Karpas-422 (cell line): ENCODE data around the gene BRPF1. TPM values are rescaled to one million over a fixed set of nuclear protein-coding genes. Genes with fewer than 3 reads are reported as not detected.

Source experiments
- DNase-seq: peaks from one replicate; pipeline ENCODE4 v3.0.0-alpha.2; 2015
- H2AFZ ChIP-seq: fragments of 200-600 bp; sonication (generic); 2 replicates; pipeline ENCODE4 v1.6.1; 2014; ENCODE audit warnings: antibody characterized with exemption, low read length, mixed read lengths
- H3K27ac ChIP-seq: fragments of 200-600 bp; sonication (generic); 2 replicates; pipeline ENCODE4 v1.5.1; 2014; ENCODE audit warnings: mild to moderate bottlenecking, low read length, moderate library complexity
- H3K27me3 ChIP-seq: fragments of 200-600 bp; sonication (generic); 2 replicates; pipeline ENCODE4 v1.6.1; 2014; ENCODE audit warnings: low read length, mixed read lengths
- H3K36me3 ChIP-seq: fragments of 200-600 bp; sonication (generic); 2 replicates; pipeline ENCODE4 v1.6.1; 2014; ENCODE audit warnings: low read length, mixed read lengths; ENCODE audit not compliant: insufficient read depth
- H3K4me1 ChIP-seq: fragments of 200-600 bp; sonication (generic); 2 replicates; pipeline ENCODE4 v1.6.1; 2014; ENCODE audit warnings: mild to moderate bottlenecking, low read length, mixed read lengths
- H3K4me2 ChIP-seq: fragments of 200-600 bp; sonication (generic); 2 replicates; pipeline ENCODE4 v1.6.1; 2014; ENCODE audit warnings: low read length, low read depth, mild to moderate bottlenecking; ENCODE audit not compliant: poor library complexity, severe bottlenecking
- H3K4me3 ChIP-seq: fragments of 200-600 bp; sonication (generic); 2 replicates; pipeline ENCODE4 v1.5.1; 2014; ENCODE audit warnings: mild to moderate bottlenecking, antibody characterized with exemption, low read length, mixed read lengths
- H3K79me2 ChIP-seq: fragments of 200-600 bp; sonication (generic); 2 replicates; pipeline ENCODE4 v1.6.1; 2014; ENCODE audit warnings: mild to moderate bottlenecking, low read length, mixed read lengths
- H3K9ac ChIP-seq: fragments of 200-600 bp; sonication (generic); 2 replicates; pipeline ENCODE4 v1.6.0; 2014; ENCODE audit warnings: low read length
- H3K9me2 ChIP-seq: fragments of 200-600 bp; sonication (generic), shearing (Covaris generic); replicated peaks from 2 replicates; pipeline ENCODE4 v1.6.0; 2014; ENCODE audit warnings: mild to moderate bottlenecking, low read length, moderate library complexity; ENCODE audit not compliant: insufficient read depth
- H3K9me3 ChIP-seq: fragments of 300-700, 200-600 bp; sonication (generic); 2 replicates; pipeline ENCODE4 v1.6.1; 2014; ENCODE audit warnings: low read length, mixed read lengths
- H4K20me1 ChIP-seq: fragments of 200-600 bp; sonication (generic); 2 replicates; pipeline ENCODE4 v1.6.1; 2014; ENCODE audit warnings: mild to moderate bottlenecking, antibody characterized with exemption, low read length, low read depth; ENCODE audit not compliant: insufficient read depth
- total RNA-seq: library from RNA; depleted of rRNA; stranded (reverse); fragments of >200 nt; shearing (Covaris generic); gene quantifications from 2 replicates; pipeline ENCODE4 v1.2.3, GENCODE V29; 2014; ENCODE audit warnings: low replicate concordance

Gene BRPF1
- total RNA-seq, 1 experiment from 2014 or later = 14.5 TPM

- no peaks in the 10 kb centered on the region for H3K27me3 ChIP-seq
- peak overlapping the region; percentile 95 for H3K4me2 ChIP-seq
- H3K9ac ChIP-seq = peak overlapping the region; percentile 57
- no peaks in the 10 kb centered on the region for H3K9me3 ChIP-seq
- peaks cover 27% of the 10 kb centered on the region for H3K4me1 ChIP-seq
- H3K27ac ChIP-seq = no peak overlapping the region
- H3K36me3 ChIP-seq = peaks cover 12% of the 10 kb centered on the region; the same call in 1 of the 2 replicates
- peaks cover 13% of the 10 kb centered on the region for H4K20me1 ChIP-seq
- no peaks in the 10 kb centered on the region for H3K9me2 ChIP-seq
- H2AFZ ChIP-seq = peak overlapping the region; percentile 94
- peak overlapping the region; percentile 96 for H3K4me3 ChIP-seq
- peaks cover 40% of the 10 kb centered on the region for H3K79me2 ChIP-seq
- DNase-seq = peak; percentile 52
These were observed 804 bp upstream of the BRPF1 start for GRCh38 chr3:9730657-9731205.

- H3K27ac ChIP-seq = peak overlapping the region; percentile 74
- peak overlapping the region; percentile 96 for H3K4me3 ChIP-seq
- H3K79me2 ChIP-seq = peaks cover 51% of the 10 kb centered on the region
- peaks cover 13% of the 10 kb centered on the region for H4K20me1 ChIP-seq
- peaks cover 18% of the 10 kb centered on the region for H3K4me1 ChIP-seq
- peak overlapping the region; percentile 95 for H3K4me2 ChIP-seq
- H2AFZ ChIP-seq = no peak overlapping the region
- H3K27me3 ChIP-seq = no peaks in the 10 kb centered on the region
- no peaks in the 10 kb centered on the region for H3K9me2 ChIP-seq
- DNase-seq = peak; percentile 79
- peaks cover 21% of the 10 kb centered on the region; the same call in 1 of the 2 replicates for H3K36me3 ChIP-seq
- no peaks in the 10 kb centered on the region for H3K9me3 ChIP-seq
- H3K9ac ChIP-seq = peak overlapping the region; percentile 95
These were observed 675 bp downstream of the BRPF1 start for GRCh38 chr3:9732080-9732739.

GRCh38 chr3:9732740-9733115, 1.2 kb downstream of the BRPF1 start:
- Histone ChIP-seq H3K4me2 (peak overlapping the region; percentile 95), H4K20me1 (peaks cover 13% of the 10 kb centered on the region), H3K36me3 (peaks cover 23% of the 10 kb centered on the region; the same call in 1 of the 2 replicates), H3K27me3 (no peaks in the 10 kb centered on the region), H3K27ac (peak overlapping the region; percentile 74; the same call in 1 of the 2 replicates), H3K9ac (peak overlapping the region; percentile 95), H2AFZ (no peak overlapping the region), H3K4me1 (peaks cover 18% of the 10 kb centered on the region), H3K9me3 (no peaks in the 10 kb centered on the region), H3K4me3 (peak overlapping the region; percentile 96), H3K79me2 (peaks cover 54% of the 10 kb centered on the region), H3K9me2 (no peaks in the 10 kb centered on the region)
- DNase-seq = no peak

DNA sequence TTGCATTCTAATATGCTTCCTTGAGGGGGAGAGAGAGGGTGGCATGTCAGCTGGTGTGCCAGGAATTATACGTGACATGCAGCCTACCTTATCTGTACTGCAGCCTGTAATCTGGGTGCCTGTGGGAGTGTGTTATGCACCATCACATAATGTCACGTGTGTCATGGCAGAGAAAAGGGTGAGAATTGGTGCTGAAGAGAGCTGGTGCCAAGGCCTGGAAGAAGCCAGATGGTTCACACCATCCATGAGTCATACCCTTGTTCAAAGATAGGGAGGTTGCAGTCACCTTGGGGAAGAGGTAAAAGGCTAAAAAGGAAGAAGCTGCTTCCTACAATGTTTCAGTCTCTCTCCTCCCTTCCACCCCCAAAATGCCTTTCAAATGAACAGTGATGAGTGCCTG, 5.3 kb downstream of the BRPF1 start:
- no peak overlapping the region for H2AFZ ChIP-seq
- H3K4me1 ChIP-seq = peaks cover 11% of the 10 kb centered on the region
- peaks cover 45% of the 10 kb centered on the region; the same call in 1 of the 2 replicates for H3K36me3 ChIP-seq
- H3K9ac ChIP-seq = no peak overlapping the region
- no peaks in the 10 kb centered on the region for H3K9me2 ChIP-seq
- peaks cover 55% of the 10 kb centered on the region for H3K79me2 ChIP-seq
- no peak overlapping the region for H3K27ac ChIP-seq
- no peaks in the 10 kb centered on the region for H3K9me3 ChIP-seq
- DNase-seq = no peak
- H3K4me2 ChIP-seq = no peak overlapping the region
- no peak overlapping the region for H3K4me3 ChIP-seq
- H4K20me1 ChIP-seq = peaks cover 13% of the 10 kb centered on the region
- H3K27me3 ChIP-seq = no peaks in the 10 kb centered on the region

- no peak for DNase-seq
These were observed 7.6 kb downstream of the BRPF1 start for GRCh38 chr3:9739181-9739580.

DNA sequence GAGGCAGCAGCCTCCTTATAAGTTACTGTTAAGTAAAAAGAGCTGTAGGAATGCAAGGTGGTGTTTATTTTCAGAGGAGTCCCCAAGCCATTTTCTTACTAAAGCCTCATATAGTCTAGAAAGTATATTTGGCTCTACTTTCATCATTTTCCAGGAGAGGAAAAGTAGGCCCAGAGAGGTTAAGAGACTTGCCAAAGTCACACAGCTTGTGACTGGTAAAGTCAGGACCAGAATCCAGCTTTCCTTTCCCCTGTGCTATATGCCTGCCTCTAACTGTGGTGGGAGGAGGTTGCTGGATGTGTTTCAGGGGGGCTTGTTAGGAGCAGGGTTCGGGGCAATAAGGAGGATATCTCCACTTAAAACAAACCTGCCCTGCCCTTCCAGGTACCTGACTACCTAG, 11.0 kb downstream of the BRPF1 start:
- Histone ChIP-seq H3K4me1 (no peaks in the 10 kb centered on the region), H3K27ac (no peak overlapping the region), H2AFZ (no peak overlapping the region), H3K9me2 (no peaks in the 10 kb centered on the region), H3K27me3 (no peaks in the 10 kb centered on the region), H3K9me3 (no peaks in the 10 kb centered on the region), H3K4me2 (no peak overlapping the region), H3K9ac (no peak overlapping the region), H3K36me3 (peaks cover 55% of the 10 kb centered on the region; the same call in 1 of the 2 replicates), H3K79me2 (0 out of 2 replicates have a peak, but pooled peaks cover 4% of the 10 kb centered on the region), H4K20me1 (no peaks in the 10 kb centered on the region), H3K4me3 (no peak overlapping the region)
- no peak for DNase-seq

More at GRCh38 chr3:9739181-9739580, 7.6 kb downstream of the BRPF1 start:
- H3K9ac ChIP-seq = no peak overlapping the region
- H3K4me1 ChIP-seq = no peaks in the 10 kb centered on the region
- H3K36me3 ChIP-seq = peaks cover 57% of the 10 kb centered on the region; the same call in 1 of the 2 replicates
- H3K27me3 ChIP-seq = no peaks in the 10 kb centered on the region
- no peak overlapping the region for H2AFZ ChIP-seq
- H3K27ac ChIP-seq = no peak overlapping the region
- H3K4me2 ChIP-seq = no peak overlapping the region
- H3K4me3 ChIP-seq = no peak overlapping the region
- peaks cover 32% of the 10 kb centered on the region for H3K79me2 ChIP-seq
- H3K9me3 ChIP-seq = no peaks in the 10 kb centered on the region
- H4K20me1 ChIP-seq = no peaks in the 10 kb centered on the region; the same call in 1 of the 2 replicates
- H3K9me2 ChIP-seq = no peaks in the 10 kb centered on the region

- no peak overlapping the region for H3K9ac ChIP-seq
- no peak overlapping the region for H3K4me2 ChIP-seq
- H2AFZ ChIP-seq = no peak overlapping the region
- H3K27ac ChIP-seq = no peak overlapping the region
- H3K9me2 ChIP-seq = no peaks in the 10 kb centered on the region
- peaks cover 58% of the 10 kb centered on the region; the same call in 1 of the 2 replicates for H3K36me3 ChIP-seq
- no peak overlapping the region for H3K4me3 ChIP-seq
- no peak for DNase-seq
- no peaks in the 10 kb centered on the region for H4K20me1 ChIP-seq
- 0 out of 2 replicates have a peak, but pooled peaks cover under 1% of the 10 kb centered on the region for H3K79me2 ChIP-seq
- H3K9me3 ChIP-seq = no peaks in the 10 kb centered on the region
- no peaks in the 10 kb centered on the region for H3K27me3 ChIP-seq
- H3K4me1 ChIP-seq = no peaks in the 10 kb centered on the region
These were observed 12.0 kb downstream of the BRPF1 start for GRCh38 chr3:9743548-9743947.

- Histone ChIP-seq H3K4me3 (no peak overlapping the region), H3K9ac (no peak overlapping the region), H3K9me3 (no peaks in the 10 kb centered on the region), H3K4me2 (no peak overlapping the region), H3K27ac (no peak overlapping the region), H4K20me1 (no peaks in the 10 kb centered on the region), H2AFZ (no peak overlapping the region), H3K9me2 (no peaks in the 10 kb centered on the region), H3K27me3 (no peaks in the 10 kb centered on the region), H3K79me2 (no peaks in the 10 kb centered on the region), H3K36me3 (peaks cover 52% of the 10 kb centered on the region; the same call in 1 of the 2 replicates), H3K4me1 (peaks cover 3% of the 10 kb centered on the region)
- DNase-seq = no peak
These were observed 12.6 kb downstream of the BRPF1 start for GRCh38 chr3:9744162-9744561.
